Fibroblast of skin of abdomen (primary cell): ENCODE results near the gene ZNF804B.

Source experiments
- DNase-seq: peaks from one replicate; pipeline ENCODE4 v3.0.0-alpha.2; 2013

Gene ZNF804B

GRCh38 chr7:89311886-89312285 is 552.4 kb downstream of the ZNF804B start:
- DNase-seq, result no peak

- no peak for DNase-seq
Measured at GRCh38 chr7:89312551-89312950, 553.1 kb downstream of the ZNF804B start.

GRCh38 chr7:89316584-89317251 is 557.2 kb downstream of the ZNF804B start:
- DNase-seq, result no peak

- DNase-seq, result peak; percentile 83
Measured at GRCh38 chr7:89332026-89332425, 572.5 kb downstream of the ZNF804B start.

GRCh38 chr7:89334797-89335196 is 575.3 kb downstream of the ZNF804B start:
- DNase-seq, result no peak

GRCh38 chr7:89335490-89335889 is 576.0 kb downstream of the ZNF804B start:
- DNase-seq, result no peak

- DNase-seq, result peak; percentile 29
Measured at GRCh38 chr7:89336121-89336520, 576.6 kb downstream of the ZNF804B start.

GRCh38 chr7:89339748-89340147 is 580.2 kb downstream of the ZNF804B start:
- DNase-seq, result no peak

- DNase-seq, result no peak
Measured at GRCh38 chr7:89357121-89357520, 597.6 kb downstream of the ZNF804B start.

- DNase-seq, result no peak
Measured at GRCh38 chr7:89377219-89377618, 617.7 kb downstream of the ZNF804B start.

GRCh38 chr7:89385411-89385810 is 625.9 kb downstream of the ZNF804B start:
- DNase-seq, result no peak
